K562 treated with DMSO at 1 percent for 48 hours (cell line): ENCODE results near the gene BCO1. TPM values are rescaled to one million over a fixed set of nuclear protein-coding genes. Genes with fewer than 3 reads are reported as not detected.

Source experiments
- total RNA-seq: library from RNA; unstranded; fragments of 300-600 nt; gene quantifications from 2 replicates; pipeline ENCODE4 v1.2.3, GENCODE V29; 2022; ENCODE audit warnings: low replicate concordance; ENCODE audit errors: extremely low read depth

Gene BCO1
- total RNA-seq, result not detected in 2 replicates

GRCh38 chr16:81238296-81239011, at the start of gene BCO1:
Gene BCO1, plus strand, starts transcription at chr16:81238689. Its CDS starts 220 bp downstream, at chr16:81238909.

GRCh38 chr16:81314603-81315270, 76.2 kb downstream of the BCO1 start, which contains the start of gene GAN:
Gene GAN, plus strand, starts transcription at chr16:81314962. Its CDS starts 152 bp downstream, at chr16:81315114.

Other genes starting within 250 kb of the BCO1 start
- gene CMC2, start 231.8 kb upstream of the BCO1 start, total RNA-seq, result not detected in 2 replicates
- not detected in 2 replicates for gene CENPN, start 231.5 kb upstream of the BCO1 start, total RNA-seq
- gene ATMIN, start 202.8 kb upstream of the BCO1 start, total RNA-seq, result not detected in 2 replicates
- gene C16orf46, start 161.5 kb upstream of the BCO1 start, total RNA-seq, result not detected in 2 replicates
- gene GCSH, start 142.3 kb upstream of the BCO1 start, total RNA-seq, result not detected in 2 replicates
- not detected in 2 replicates for gene GAN, start 76.3 kb downstream of the BCO1 start, total RNA-seq
- 171 TPM in 1 of 2 replicates, not detected in the other for gene CMIP, start 206.1 kb downstream of the BCO1 start, total RNA-seq